A549 (cell line): Measurements from ENCODE around the gene TRAF3IP1. TPM values are rescaled to one million over a fixed set of nuclear protein-coding genes. Genes with fewer than 3 reads are reported as not detected.

Experiments
- ATAC-seq, 2 experiments: fragments of 200-7000 bp in 1 of 2; fragments of >200 bp in 1 of 2; cut with Nextera tagmentation in 1 of 2; cut with Tn5 transposase in 1 of 2; 3 replicates each; pipeline versions ENCODE4 v1.8.0 to v1.9.1; 2018 to 2020; ENCODE audit warnings: mild to moderate bottlenecking in 1 of 2, moderate library complexity in 1 of 2
- CTCF ChIA-PET: fragments of 300-600 bp; sonication (Branson Sonifier 250); formaldehyde crosslinking; extraction: SDS; loops from one replicate; lab custom pipeline; 2021; ENCODE audit warnings: antibody characterized with exemption, inconsistent platforms; lab: Yijun Ruan, JAX
- POLR2A ChIA-PET: fragments of 350-600 bp; formaldehyde crosslinking; extraction: SDS; loops from one replicate; lab custom pipeline; 2021; ENCODE audit warnings: antibody characterized with exemption, inconsistent platforms; lab: Yijun Ruan, JAX
- DNase-seq, 2 experiments: peaks; one replicate each; pipeline versions ENCODE4 v3.0.0 to v3.0.0-alpha.2; 2011 to 2016; ENCODE audit warnings: low read depth in 1 of 2, low spot score in 1 of 2
- FAIRE-seq: peaks from 2 replicates; lab custom pipeline; 2011; peaks lifted over from hg19 to GRCh38; lab: Jason Lieb, UNC
- H3K27ac ChIP-seq, 2 experiments: fragments of >200 bp; sonication (Bioruptor Twin); formaldehyde crosslinking; 3 replicates each; pipeline ENCODE4 v1.5.1; 2016 to 2017
- H3K4me1 ChIP-seq: fragments of >200 bp; sonication (Bioruptor Twin); formaldehyde crosslinking; 3 replicates; pipeline ENCODE4 v1.6.1; 2016
- H3K4me2 ChIP-seq: fragments of >200 bp; sonication (Bioruptor Twin); formaldehyde crosslinking; 3 replicates; pipeline ENCODE4 v1.6.1; 2016
- H3K4me3 ChIP-seq: fragments of >200 bp; sonication (Bioruptor Twin); formaldehyde crosslinking; 3 replicates; pipeline ENCODE4 v1.5.1; 2016
- H3K9me3 ChIP-seq: fragments of >200 bp; sonication (Bioruptor Twin); formaldehyde crosslinking; 3 replicates; pipeline ENCODE4 v1.6.1; 2016
- CBX2 ChIP-seq: fragments of 200-600 bp; sonication (generic); IDR thresholded peaks from 2 replicates; pipeline ENCODE4 v1.6.1; 2016; ENCODE audit warnings: low read depth, mild to moderate bottlenecking, borderline replicate concordance
- CBX8 ChIP-seq: fragments of 200-600 bp; sonication (generic); IDR thresholded peaks from 2 replicates; pipeline ENCODE4 v1.6.1; 2016
- EHMT2 ChIP-seq: fragments of 200-600 bp; sonication (generic); IDR thresholded peaks from 2 replicates; pipeline ENCODE4 v1.6.1; 2016; ENCODE audit warnings: antibody characterized with exemption, low read depth, mild to moderate bottlenecking, moderate library complexity
- EP300 ChIP-seq, 2 experiments: fragments of >200 bp; sonication (Bioruptor Twin); formaldehyde crosslinking; IDR thresholded peaks; 2 replicates in 1 of 2; 3 replicates in 1 of 2; pipeline ENCODE4 v1.6.1; 2016 to 2017
- ESRRA ChIP-seq: fragments of 150-350 bp; IDR thresholded peaks from 2 replicates; pipeline ENCODE4 v1.6.1; 2014; ENCODE audit warnings: mild to moderate bottlenecking, low read length, borderline replicate concordance
- FOXS1 ChIP-seq: fragments of 250-450 bp; sonication (Bioruptor Pico); IDR thresholded peaks from 2 replicates; pipeline ENCODE4 v1.5.0; 2020; ENCODE audit warnings: mild to moderate bottlenecking, moderate library complexity
- GATA3 ChIP-seq: IDR thresholded peaks from 2 replicates; pipeline ENCODE4 v1.6.1; 2012; ENCODE audit warnings: borderline replicate concordance
- HEYL ChIP-seq: fragments of 250-450 bp; sonication (Bioruptor Pico); IDR thresholded peaks from 2 replicates; pipeline ENCODE4 v1.8.0; 2021; ENCODE audit warnings: mild to moderate bottlenecking, moderate library complexity
- HOXA7 ChIP-seq: fragments of 250-450 bp; sonication (Bioruptor Pico); IDR thresholded peaks from 2 replicates; pipeline ENCODE4 v1.5.0; 2020; ENCODE audit warnings: mild to moderate bottlenecking, moderate library complexity
- KDM1A ChIP-seq: fragments of 200-600 bp; sonication (generic); IDR thresholded peaks from 2 replicates; pipeline ENCODE4 v1.6.1; 2016; ENCODE audit warnings: low read depth, mild to moderate bottlenecking
- MAZ ChIP-seq: fragments of 150-350 bp; IDR thresholded peaks from 2 replicates; pipeline ENCODE4 v1.6.1; 2014; ENCODE audit warnings: antibody characterized with exemption, low read depth, low read length, borderline replicate concordance
- MYC ChIP-seq: IDR thresholded peaks from 2 replicates; pipeline ENCODE4 v1.6.1; 2012; ENCODE audit warnings: mild to moderate bottlenecking, inconsistent platforms, low read length, improper control_type of control experiment, borderline replicate concordance
- NFE2L2 ChIP-seq: fragments of 150-350 bp; conservative IDR thresholded peaks from 2 replicates; pipeline ENCODE4 v1.6.1; 2014; ENCODE audit warnings: low read length
- NPAS2 ChIP-seq: fragments of 250-450 bp; sonication (Bioruptor Pico); IDR thresholded peaks from 2 replicates; pipeline ENCODE4 v1.8.0; 2022; ENCODE audit warnings: mild to moderate bottlenecking, moderate library complexity, borderline replicate concordance
- PHF8 ChIP-seq: fragments of 200-600 bp; sonication (generic); IDR thresholded peaks from 2 replicates; pipeline ENCODE4 v1.6.1; 2016; ENCODE audit warnings: low read depth, mild to moderate bottlenecking, antibody characterized with exemption, moderate library complexity, borderline replicate concordance
- POLR2AphosphoS2 ChIP-seq: conservative IDR thresholded peaks from 2 replicates; pipeline ENCODE4 v1.6.1; 2012; ENCODE audit warnings: low read length, improper control_type of control experiment, inconsistent platforms
- RCOR1 ChIP-seq: fragments of 150-350 bp; IDR thresholded peaks from 2 replicates; pipeline ENCODE4 v1.6.1; 2014; ENCODE audit warnings: antibody characterized with exemption, low read length, low read depth
- RFX5 ChIP-seq: fragments of 450-650 bp; IDR thresholded peaks from 2 replicates; pipeline ENCODE4 v1.7.1; 2014; ENCODE audit warnings: antibody characterized with exemption, mild to moderate bottlenecking, moderate library complexity
- ZC3H11A ChIP-seq: fragments of 450-650 bp; IDR thresholded peaks from 2 replicates; pipeline ENCODE4 v1.6.1; 2014; ENCODE audit warnings: antibody characterized with exemption, mild to moderate bottlenecking
- ZFP36 ChIP-seq: fragments of 450-650 bp; IDR thresholded peaks from 2 replicates; pipeline ENCODE4 v1.6.1; 2014; ENCODE audit warnings: borderline replicate concordance; ENCODE audit not compliant: partially characterized antibody
- ZSCAN20 ChIP-seq: fragments of 250-450 bp; sonication (Bioruptor Pico); IDR thresholded peaks from 2 replicates; pipeline ENCODE4 v1.8.0; 2022; ENCODE audit warnings: mild to moderate bottlenecking, moderate library complexity
- WGBS: methylation state at CpG from one replicate; pipeline ENCODE4 v1.1.6; 2017; ENCODE audit errors: missing lambda C conversion rate; 5-methylcytosine and 5-hydroxymethylcytosine counted together
- polyA plus RNA-seq, 4 experiments: library from polyadenylated mRNA; depleted of rRNA in 3 of 4; stranded (reverse); fragments of >200 nt; fragmentation: RNase III in 1 of 4; extraction: RNeasy Plus Mini Kit Qiagen cat#74134 plus additional on column Dnase treatment in 1 of 4; gene quantifications; 2 replicates in 3 of 4; 3 replicates in 1 of 4; pipeline ENCODE4 v1.2.3, GENCODE V29; 2011 to 2017
- TF ChIP-seq, protein P1 (sequence below): fragments of 250-450 bp; sonication (Bioruptor Pico); IDR thresholded peaks from 2 replicates; pipeline ENCODE4 v1.5.0; 2021; ENCODE audit warnings: mild to moderate bottlenecking, moderate library complexity, borderline replicate concordance
- TF ChIP-seq, protein P2 (sequence below): fragments of >200 bp; sonication (Bioruptor Twin); formaldehyde crosslinking; IDR thresholded peaks from 3 replicates; pipeline ENCODE4 v1.6.1; 2016
- TF ChIP-seq, protein P3 (sequence below): fragments of >200 bp; sonication (Bioruptor Twin); formaldehyde crosslinking; IDR thresholded peaks from 2 replicates; pipeline ENCODE4 v1.6.1; 2016
- TF ChIP-seq, protein P4 (sequence below): IDR thresholded peaks from 2 replicates; pipeline ENCODE4 v1.6.1; 2012
- TF ChIP-seq, protein P5 (sequence below): fragments of >200 bp; sonication (Bioruptor Twin); formaldehyde crosslinking; IDR thresholded peaks from 3 replicates; pipeline ENCODE4 v1.5.1; 2016

Gene TRAF3IP1
- polyA plus RNA-seq, 2 of the 4 experiments (the other 2 are of a cell fraction) = 10.6 to 19.2 TPM

DNA sequence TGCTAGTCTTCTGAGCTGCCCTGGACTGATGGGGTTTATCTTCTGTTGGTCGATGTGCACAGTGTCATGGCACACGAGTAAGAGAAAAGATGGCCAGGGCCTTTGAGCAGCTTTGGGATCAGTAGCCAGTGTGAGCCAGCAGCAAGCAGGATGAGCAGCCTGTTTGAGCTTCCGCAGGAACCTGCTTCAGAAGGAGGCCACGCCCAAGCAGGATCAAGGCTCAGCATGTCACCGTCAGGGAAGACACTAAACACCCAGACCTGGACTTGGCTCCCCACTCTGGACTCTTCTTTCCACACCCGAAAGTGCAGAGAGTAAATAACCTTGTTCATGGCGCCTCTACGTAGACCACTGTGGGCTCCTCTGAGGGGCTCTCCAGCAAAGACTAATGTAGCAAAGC lies 81.2 kb downstream of the TRAF3IP1 start:
- no peak overlapping the region for H3K4me2 ChIP-seq
- no peak for TF ChIP-seq MAZ
- TF ChIP-seq FOXS1 (CRISPR knock-in tag) = no peak
- no peak for TF ChIP-seq EHMT2
- TF ChIP-seq, protein P1, sequence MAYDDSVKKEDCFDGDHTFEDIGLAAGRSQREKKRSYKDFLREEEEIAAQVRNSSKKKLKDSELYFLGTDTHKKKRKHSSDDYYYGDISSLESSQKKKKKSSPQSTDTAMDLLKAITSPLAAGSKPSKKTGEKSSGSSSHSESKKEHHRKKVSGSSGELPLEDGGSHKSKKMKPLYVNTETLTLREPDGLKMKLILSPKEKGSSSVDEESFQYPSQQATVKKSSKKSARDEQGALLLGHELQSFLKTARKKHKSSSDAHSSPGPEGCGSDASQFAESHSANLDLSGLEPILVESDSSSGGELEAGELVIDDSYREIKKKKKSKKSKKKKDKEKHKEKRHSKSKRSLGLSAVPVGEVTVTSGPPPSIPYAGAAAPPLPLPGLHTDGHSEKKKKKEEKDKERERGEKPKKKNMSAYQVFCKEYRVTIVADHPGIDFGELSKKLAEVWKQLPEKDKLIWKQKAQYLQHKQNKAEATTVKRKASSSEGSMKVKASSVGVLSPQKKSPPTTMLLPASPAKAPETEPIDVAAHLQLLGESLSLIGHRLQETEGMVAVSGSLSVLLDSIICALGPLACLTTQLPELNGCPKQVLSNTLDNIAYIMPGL (CRISPR knock-in tag) = no peak
- no peak for TF ChIP-seq ZC3H11A
- no peak for TF ChIP-seq POLR2AphosphoS2
- TF ChIP-seq NPAS2 (CRISPR knock-in tag) = no peak
- TF ChIP-seq, protein P2, sequence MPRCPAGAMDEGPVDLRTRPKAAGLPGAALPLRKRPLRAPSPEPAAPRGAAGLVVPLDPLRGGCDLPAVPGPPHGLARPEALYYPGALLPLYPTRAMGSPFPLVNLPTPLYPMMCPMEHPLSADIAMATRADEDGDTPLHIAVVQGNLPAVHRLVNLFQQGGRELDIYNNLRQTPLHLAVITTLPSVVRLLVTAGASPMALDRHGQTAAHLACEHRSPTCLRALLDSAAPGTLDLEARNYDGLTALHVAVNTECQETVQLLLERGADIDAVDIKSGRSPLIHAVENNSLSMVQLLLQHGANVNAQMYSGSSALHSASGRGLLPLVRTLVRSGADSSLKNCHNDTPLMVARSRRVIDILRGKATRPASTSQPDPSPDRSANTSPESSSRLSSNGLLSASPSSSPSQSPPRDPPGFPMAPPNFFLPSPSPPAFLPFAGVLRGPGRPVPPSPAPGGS = no peak
- TF ChIP-seq EP300 (IDR thresholded peaks at IDR 0.05) = no peak
- TF ChIP-seq RFX5 = no peak
- TF ChIP-seq KDM1A = no peak
- TF ChIP-seq CBX8 = no peak
- no peak for TF ChIP-seq NFE2L2
- TF ChIP-seq, protein P3, sequence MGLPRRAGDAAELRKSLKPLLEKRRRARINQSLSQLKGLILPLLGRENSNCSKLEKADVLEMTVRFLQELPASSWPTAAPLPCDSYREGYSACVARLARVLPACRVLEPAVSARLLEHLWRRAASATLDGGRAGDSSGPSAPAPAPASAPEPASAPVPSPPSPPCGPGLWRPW = no peak
- no peak overlapping the region for H3K27ac ChIP-seq
- POLR2A ChIA-PET = no interaction called here
- DNase-seq = no peak
- H3K4me1 ChIP-seq = no peaks in the 10 kb centered on the region
- CTCF ChIA-PET = interaction anchor here (1.6 kb wide), 1 partner anchor 31 kb away, joined by 3 read pairs; no protein-coding TSS in a partner anchor
- H3K9me3 ChIP-seq = no peaks in the 10 kb centered on the region
- H3K4me3 ChIP-seq = no peak overlapping the region
- WGBS = 88% methylated on average over 8 of the region's 8 CpGs
- no peak for FAIRE-seq
- ATAC-seq = no peak

DNA sequence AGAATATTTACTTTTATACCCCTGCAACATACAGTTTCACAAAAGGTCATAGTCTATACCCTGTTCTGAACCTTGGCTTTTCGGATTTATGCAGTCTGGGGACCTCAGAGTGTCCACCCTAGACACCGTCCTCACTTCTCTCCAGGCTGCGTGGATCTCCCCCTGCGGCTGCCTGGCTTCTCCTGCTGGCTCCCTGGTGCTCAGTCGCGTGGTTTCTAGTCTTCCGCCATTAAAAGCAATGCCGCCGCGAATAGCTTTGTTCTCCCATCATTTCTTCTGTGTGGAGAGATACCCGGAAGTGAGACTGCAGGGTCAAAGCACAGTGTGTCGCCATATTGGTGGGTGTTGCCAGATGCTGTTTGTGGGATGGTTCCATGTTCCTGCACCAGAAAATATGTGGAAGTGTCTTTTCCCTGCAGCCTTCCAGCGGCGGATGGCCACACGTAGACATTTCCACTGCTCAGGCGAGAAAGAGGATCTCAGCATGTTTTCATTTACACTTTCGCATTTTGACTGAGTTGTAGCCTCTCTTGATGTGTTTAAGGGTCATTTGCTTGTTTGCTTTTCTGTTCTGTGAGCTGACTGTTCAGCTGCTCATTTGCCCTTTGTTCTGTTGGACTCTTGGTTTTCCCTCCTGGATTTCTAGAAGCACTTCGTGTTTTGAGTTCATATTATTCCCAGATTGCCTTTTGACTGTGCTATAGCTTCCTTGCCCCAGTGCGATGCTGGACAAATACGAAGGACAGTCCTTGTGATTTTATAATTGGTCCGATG lies 83.5 kb downstream of the TRAF3IP1 start:
- 94% methylated on average over 21 of the region's 21 CpGs for WGBS

More for the DNA sequence above, 83.5 kb downstream of the TRAF3IP1 start:
- Histone ChIP-seq H3K4me1 (no peaks in the 10 kb centered on the region), H3K27ac (no peak overlapping the region), H3K9me3 (no peaks in the 10 kb centered on the region), H3K4me2 (no peak overlapping the region), H3K4me3 (no peak overlapping the region)
- CTCF ChIA-PET = interaction anchor here (1.1 to 1.6 kb wide), 2 partner anchors 10 to 381 kb away, joined by 4 to 5 read pairs; no protein-coding TSS in a partner anchor
- DNase-seq (no peak), FAIRE-seq (no peak), ATAC-seq (no peak)
- POLR2A ChIA-PET = no interaction called here
- no peak for TF ChIP-seq RCOR1
- TF ChIP-seq HOXA7 (CRISPR knock-in tag) = no peak
- TF ChIP-seq, protein P1 (CRISPR knock-in tag) = no peak
- TF ChIP-seq GATA3 = no peak
- no peak for TF ChIP-seq MYC
- TF ChIP-seq CBX2 = no peak
- TF ChIP-seq NPAS2 (CRISPR knock-in tag) = no peak
- no peak for TF ChIP-seq ZFP36
- TF ChIP-seq ZSCAN20 (CRISPR knock-in tag) = no peak
- no peak for TF ChIP-seq EP300 (IDR thresholded peaks at IDR 0.05)
- TF ChIP-seq CBX8 = no peak
- TF ChIP-seq HEYL (CRISPR knock-in tag) = no peak
- no peak for TF ChIP-seq PHF8
- TF ChIP-seq ESRRA = no peak
- TF ChIP-seq, protein P4, sequence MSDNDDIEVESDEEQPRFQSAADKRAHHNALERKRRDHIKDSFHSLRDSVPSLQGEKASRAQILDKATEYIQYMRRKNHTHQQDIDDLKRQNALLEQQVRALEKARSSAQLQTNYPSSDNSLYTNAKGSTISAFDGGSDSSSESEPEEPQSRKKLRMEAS = no peak
- TF ChIP-seq, protein P5, sequence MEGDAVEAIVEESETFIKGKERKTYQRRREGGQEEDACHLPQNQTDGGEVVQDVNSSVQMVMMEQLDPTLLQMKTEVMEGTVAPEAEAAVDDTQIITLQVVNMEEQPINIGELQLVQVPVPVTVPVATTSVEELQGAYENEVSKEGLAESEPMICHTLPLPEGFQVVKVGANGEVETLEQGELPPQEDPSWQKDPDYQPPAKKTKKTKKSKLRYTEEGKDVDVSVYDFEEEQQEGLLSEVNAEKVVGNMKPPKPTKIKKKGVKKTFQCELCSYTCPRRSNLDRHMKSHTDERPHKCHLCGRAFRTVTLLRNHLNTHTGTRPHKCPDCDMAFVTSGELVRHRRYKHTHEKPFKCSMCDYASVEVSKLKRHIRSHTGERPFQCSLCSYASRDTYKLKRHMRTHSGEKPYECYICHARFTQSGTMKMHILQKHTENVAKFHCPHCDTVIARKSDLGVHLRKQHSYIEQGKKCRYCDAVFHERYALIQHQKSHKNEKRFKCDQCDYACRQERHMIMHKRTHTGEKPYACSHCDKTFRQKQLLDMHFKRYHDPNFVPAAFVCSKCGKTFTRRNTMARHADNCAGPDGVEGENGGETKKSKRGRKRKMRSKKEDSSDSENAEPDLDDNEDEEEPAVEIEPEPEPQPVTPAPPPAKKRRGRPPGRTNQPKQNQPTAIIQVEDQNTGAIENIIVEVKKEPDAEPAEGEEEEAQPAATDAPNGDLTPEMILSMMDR = no peak
